HEK293 (cell line): ENCODE results near the gene ARSD.
"Not testable (repeated sequence)": the region's sequence is repeated elsewhere in the genome, so short reads cannot be mapped to it uniquely, and the experiment has no call there.

Experiments used
- CTCF ChIA-PET: fragments of 350-600 bp; formaldehyde crosslinking; extraction: SDS; loops from one replicate; lab custom pipeline; 2021; ENCODE audit warnings: antibody characterized with exemption; lab: Yijun Ruan, JAX
- POLR2A ChIA-PET: fragments of 300-600 bp; formaldehyde crosslinking; extraction: SDS; loops from one replicate; lab custom pipeline; 2020; ENCODE audit warnings: antibody characterized with exemption, inconsistent platforms; lab: Yijun Ruan, JAX
- H3K27ac ChIP-seq: fragments of 200-500 bp; sonication (Bioruptor generic); 2 replicates; pipeline ENCODE4 v1.5.1; 2014; ENCODE audit warnings: low read depth, low read length, control low read depth, inconsistent platforms; ENCODE audit errors: extremely low read depth
- H3K36me3 ChIP-seq, 2 experiments: fragments of 200-500 bp in 1 of 2; sonication (Bioruptor generic) in 1 of 2; 1 replicate in 1 of 2; 2 replicates in 1 of 2; pipeline ENCODE4 v1.5.1; 2014 to 2017; ENCODE audit warnings: inconsistent platforms in 2 of 2, low read length in 2 of 2; ENCODE audit not compliant: control insufficient read depth in 2 of 2, insufficient read depth in 1 of 2
- H3K4me1 ChIP-seq: fragments of 200-500 bp; sonication (Bioruptor generic); 2 replicates; pipeline ENCODE4 v1.5.1; 2014; ENCODE audit warnings: mild to moderate bottlenecking, low read length, inconsistent platforms; ENCODE audit not compliant: control insufficient read depth, insufficient read depth
- H3K4me3 ChIP-seq: 2 replicates; pipeline ENCODE4 v1.5.1; 2011; ENCODE audit warnings: low read depth, mild to moderate bottlenecking, control low read depth, low read length, moderate library complexity
- H3K9me3 ChIP-seq: fragments of 200-500 bp; sonication (Bioruptor generic); 2 replicates; pipeline ENCODE4 v1.5.1; 2014; ENCODE audit warnings: low read depth, low read length, inconsistent platforms; ENCODE audit not compliant: control insufficient read depth, insufficient read depth
- BCL6B ChIP-seq: fragments of 450-650 bp; formaldehyde crosslinking; IDR thresholded peaks from 2 replicates; pipeline ENCODE4 v1.5.1; 2017; ENCODE audit warnings: missing biosample characterization, missing genetic modification characterization
- REPIN1 ChIP-seq: fragments of 450-650 bp; formaldehyde crosslinking; IDR thresholded peaks from 2 replicates; pipeline ENCODE4 v1.5.1; 2017; ENCODE audit warnings: missing biosample characterization, missing genetic modification characterization, low read depth
- ZBTB1 ChIP-seq: fragments of 450-650 bp; formaldehyde crosslinking; IDR thresholded peaks from 2 replicates; pipeline ENCODE4 v1.5.1; 2016; ENCODE audit warnings: missing biosample characterization, missing genetic modification characterization
- ZEB2 ChIP-seq: fragments of 450-650 bp; formaldehyde crosslinking; IDR thresholded peaks from 2 replicates; pipeline ENCODE4 v1.5.1; 2016; ENCODE audit warnings: missing biosample characterization, missing genetic modification characterization
- ZFP41 ChIP-seq: fragments of 450-650 bp; formaldehyde crosslinking; IDR thresholded peaks from 2 replicates; pipeline ENCODE4 v1.5.1; 2016; ENCODE audit warnings: missing biosample characterization, missing genetic modification characterization, borderline replicate concordance
- ZFP69B ChIP-seq: fragments of 450-650 bp; formaldehyde crosslinking; IDR thresholded peaks from 2 replicates; pipeline ENCODE4 v1.5.1; 2016; ENCODE audit warnings: missing biosample characterization, missing genetic modification characterization
- ZNF112 ChIP-seq: fragments of 450-650 bp; formaldehyde crosslinking; IDR thresholded peaks from 2 replicates; pipeline ENCODE4 v1.5.0; 2017; ENCODE audit warnings: missing biosample characterization, missing genetic modification characterization
- ZNF133 ChIP-seq: fragments of 450-650 bp; formaldehyde crosslinking; IDR thresholded peaks from 2 replicates; pipeline ENCODE4 v1.5.1; 2016; ENCODE audit warnings: missing biosample characterization, missing genetic modification characterization
- ZNF169 ChIP-seq: fragments of 450-650 bp; formaldehyde crosslinking; IDR thresholded peaks from 2 replicates; pipeline ENCODE4 v1.5.1; 2016; ENCODE audit warnings: missing biosample characterization, missing genetic modification characterization
- ZNF311 ChIP-seq: fragments of 450-650 bp; formaldehyde crosslinking; IDR thresholded peaks from 2 replicates; pipeline ENCODE4 v1.5.1; 2017; ENCODE audit warnings: missing biosample characterization, missing genetic modification characterization, borderline replicate concordance
- ZNF341 ChIP-seq: fragments of 450-650 bp; formaldehyde crosslinking; IDR thresholded peaks from 2 replicates; pipeline ENCODE4; 2016; ENCODE audit warnings: low read depth, missing biosample characterization, missing genetic modification characterization
- ZNF391 ChIP-seq: fragments of 450-650 bp; formaldehyde crosslinking; IDR thresholded peaks from 2 replicates; pipeline ENCODE4 v1.5.1; 2016; ENCODE audit warnings: low read depth, missing biosample characterization, missing genetic modification characterization, borderline replicate concordance
- ZNF394 ChIP-seq: fragments of 450-650 bp; formaldehyde crosslinking; IDR thresholded peaks from 2 replicates; pipeline ENCODE4 v1.5.1; 2016; ENCODE audit warnings: missing biosample characterization, missing genetic modification characterization, mild to moderate bottlenecking, moderate library complexity, borderline replicate concordance
- ZNF529 ChIP-seq: fragments of 450-650 bp; formaldehyde crosslinking; IDR thresholded peaks from 2 replicates; pipeline ENCODE4 v1.5.1; 2017; ENCODE audit warnings: missing genetic modification characterization, missing biosample characterization; ENCODE audit not compliant: insufficient replicate concordance
- ZNF670 ChIP-seq: fragments of 450-650 bp; formaldehyde crosslinking; IDR thresholded peaks from 2 replicates; pipeline ENCODE4 v1.5.1; 2016; ENCODE audit warnings: missing biosample characterization, missing genetic modification characterization, low read depth
- ZNF791 ChIP-seq: fragments of 450-650 bp; formaldehyde crosslinking; IDR thresholded peaks from 2 replicates; pipeline ENCODE4 v1.5.1; 2016; ENCODE audit warnings: missing biosample characterization, missing genetic modification characterization
- ZNF837 ChIP-seq: fragments of 450-650 bp; formaldehyde crosslinking; IDR thresholded peaks from 2 replicates; pipeline ENCODE4 v1.5.1; 2016; ENCODE audit warnings: missing biosample characterization, missing genetic modification characterization
- ZSCAN18 ChIP-seq: fragments of 450-650 bp; formaldehyde crosslinking; IDR thresholded peaks from 2 replicates; pipeline ENCODE4 v1.5.1; 2016; ENCODE audit warnings: missing biosample characterization, missing genetic modification characterization
- TF ChIP-seq, protein P1 (sequence below): fragments of 450-650 bp; formaldehyde crosslinking; IDR thresholded peaks from 2 replicates; pipeline ENCODE4 v1.5.1; 2016; ENCODE audit warnings: missing biosample characterization, missing genetic modification characterization
- TF ChIP-seq, protein P2 (sequence below): fragments of 450-650 bp; formaldehyde crosslinking; IDR thresholded peaks from 2 replicates; pipeline ENCODE4 v1.5.1; 2016; ENCODE audit warnings: missing biosample characterization, missing genetic modification characterization

The ARSD gene

DNA sequence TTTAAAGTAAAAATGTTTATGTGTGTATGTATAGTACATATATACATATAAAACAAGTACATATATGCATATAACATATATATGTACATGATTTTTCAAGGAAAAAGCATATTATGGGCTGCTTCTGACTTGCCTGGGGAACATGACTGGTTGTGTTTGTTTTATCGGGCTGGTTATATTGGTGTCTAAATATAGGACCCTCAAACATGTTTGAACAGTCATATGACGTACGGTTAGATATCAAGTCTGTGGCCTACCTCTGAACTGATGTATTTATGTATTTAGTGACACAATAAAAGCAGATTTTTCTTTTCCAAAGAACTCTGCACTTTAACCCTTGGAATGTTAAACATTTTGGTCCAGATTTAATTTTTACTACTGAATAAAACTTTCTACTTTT is 37.9 kb upstream of the ARSD start:
- H3K4me3 ChIP-seq, result no peak overlapping the region
- H3K27ac ChIP-seq, result no peak overlapping the region
- TF ChIP-seq ZNF529 (tag by site-specific recombination), result no peak
- no peak for TF ChIP-seq ZBTB1 (tag by site-specific recombination)
- TF ChIP-seq, protein P1, sequence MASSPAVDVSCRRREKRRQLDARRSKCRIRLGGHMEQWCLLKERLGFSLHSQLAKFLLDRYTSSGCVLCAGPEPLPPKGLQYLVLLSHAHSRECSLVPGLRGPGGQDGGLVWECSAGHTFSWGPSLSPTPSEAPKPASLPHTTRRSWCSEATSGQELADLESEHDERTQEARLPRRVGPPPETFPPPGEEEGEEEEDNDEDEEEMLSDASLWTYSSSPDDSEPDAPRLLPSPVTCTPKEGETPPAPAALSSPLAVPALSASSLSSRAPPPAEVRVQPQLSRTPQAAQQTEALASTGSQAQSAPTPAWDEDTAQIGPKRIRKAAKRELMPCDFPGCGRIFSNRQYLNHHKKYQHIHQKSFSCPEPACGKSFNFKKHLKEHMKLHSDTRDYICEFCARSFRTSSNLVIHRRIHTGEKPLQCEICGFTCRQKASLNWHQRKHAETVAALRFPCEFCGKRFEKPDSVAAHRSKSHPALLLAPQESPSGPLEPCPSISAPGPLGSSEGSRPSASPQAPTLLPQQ (tag by site-specific recombination), result no peak
- no peak for TF ChIP-seq ZNF112 (tag by site-specific recombination)
- TF ChIP-seq ZFP41 (tag by site-specific recombination), result no peak
- TF ChIP-seq ZEB2 (tag by site-specific recombination), result no peak
- TF ChIP-seq, all 188 proteins: peak for 0
- no peaks in the 10 kb centered on the region for H3K4me1 ChIP-seq
- ChIA-PET CTCF (no interaction called here), POLR2A (no interaction called here)
- H3K9me3 ChIP-seq, result no peaks in the 10 kb centered on the region
- no peaks in the 10 kb centered on the region for H3K36me3 ChIP-seq

- ChIA-PET POLR2A (no interaction called here), CTCF (no interaction called here)
- TF ChIP-seq, protein P2, sequence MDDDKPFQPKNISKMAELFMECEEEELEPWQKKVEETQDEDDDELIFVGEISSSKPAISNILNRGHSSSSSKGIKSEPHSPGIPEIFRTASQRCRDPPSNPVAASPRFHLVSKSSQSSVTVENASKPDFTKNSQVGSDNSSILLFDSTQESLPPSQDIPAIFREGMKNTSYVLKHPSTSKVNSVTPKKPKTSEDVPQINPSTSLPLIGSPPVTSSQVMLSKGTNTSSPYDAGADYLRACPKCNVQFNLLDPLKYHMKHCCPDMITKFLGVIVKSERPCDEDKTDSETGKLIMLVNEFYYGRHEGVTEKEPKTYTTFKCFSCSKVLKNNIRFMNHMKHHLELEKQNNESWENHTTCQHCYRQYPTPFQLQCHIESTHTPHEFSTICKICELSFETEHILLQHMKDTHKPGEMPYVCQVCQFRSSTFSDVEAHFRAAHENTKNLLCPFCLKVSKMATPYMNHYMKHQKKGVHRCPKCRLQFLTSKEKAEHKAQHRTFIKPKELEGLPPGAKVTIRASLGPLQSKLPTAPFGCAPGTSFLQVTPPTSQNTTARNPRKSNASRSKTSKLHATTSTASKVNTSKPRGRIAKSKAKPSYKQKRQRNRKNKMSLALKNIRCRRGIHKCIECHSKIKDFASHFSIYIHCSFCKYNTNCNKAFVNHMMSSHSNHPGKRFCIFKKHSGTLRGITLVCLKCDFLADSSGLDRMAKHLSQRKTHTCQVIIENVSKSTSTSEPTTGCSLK (tag by site-specific recombination), result no peak
- no peak for TF ChIP-seq ZFP69B
- TF ChIP-seq ZNF394 (tag by site-specific recombination), result no peak
- TF ChIP-seq ZNF391, result no peak
- TF ChIP-seq ZNF133 (tag by site-specific recombination), result no peak
- no peak for TF ChIP-seq ZSCAN18 (tag by site-specific recombination)
- TF ChIP-seq BCL6B (tag by site-specific recombination), result no peak
- no peak for TF ChIP-seq ZNF670
- TF ChIP-seq ZNF311 (tag by site-specific recombination), result no peak
- no peak for TF ChIP-seq REPIN1 (tag by site-specific recombination)
- TF ChIP-seq ZNF169 (tag by site-specific recombination), result no peak
- no peak for TF ChIP-seq ZNF791 (tag by site-specific recombination)
- no peak for TF ChIP-seq ZNF837 (tag by site-specific recombination)
- TF ChIP-seq ZNF341 (tag by site-specific recombination), result no peak
- Histone ChIP-seq H3K4me3 (no peak overlapping the region), H3K9me3 (no peaks in the 10 kb centered on the region), H3K36me3 (no peaks in the 10 kb centered on the region), H3K4me1 (no peaks in the 10 kb centered on the region), H3K27ac (no peak overlapping the region)
Measured at GRCh38 chrX:2965965-2966364, 36.8 kb upstream of the ARSD start.

GRCh38 chrX:2963992-2964794 is 35.1 kb upstream of the ARSD start:
- H3K4me1 ChIP-seq, H3K36me3 ChIP-seq, H3K27ac ChIP-seq, H3K9me3 ChIP-seq, CTCF ChIA-PET, POLR2A ChIA-PET, H3K4me3 ChIP-seq: not testable (repeated sequence)

GRCh38 chrX:2963449-2963848 is 34.3 kb upstream of the ARSD start:
- H3K36me3 ChIP-seq, H3K4me3 ChIP-seq, H3K4me1 ChIP-seq, H3K27ac ChIP-seq, H3K9me3 ChIP-seq, POLR2A ChIA-PET, CTCF ChIA-PET: not testable (repeated sequence)
